ENCODE measurements around the gene SERINC4. TPM values are rescaled to one million over a fixed set of nuclear protein-coding genes. Genes with fewer than 3 reads are reported as not detected.
A peak's percentile ranks its signal among the peaks of the same experiment; 100 is the strongest.
"Not testable (repeated sequence)": the region's sequence is repeated elsewhere in the genome, so short reads cannot be mapped to it uniquely, and the experiment has no call there.

The SERINC4 gene
- total and polyA plus RNA-seq, 2 donors from 2014 or later, result 0.13 to 0.47 TPM

DNA sequence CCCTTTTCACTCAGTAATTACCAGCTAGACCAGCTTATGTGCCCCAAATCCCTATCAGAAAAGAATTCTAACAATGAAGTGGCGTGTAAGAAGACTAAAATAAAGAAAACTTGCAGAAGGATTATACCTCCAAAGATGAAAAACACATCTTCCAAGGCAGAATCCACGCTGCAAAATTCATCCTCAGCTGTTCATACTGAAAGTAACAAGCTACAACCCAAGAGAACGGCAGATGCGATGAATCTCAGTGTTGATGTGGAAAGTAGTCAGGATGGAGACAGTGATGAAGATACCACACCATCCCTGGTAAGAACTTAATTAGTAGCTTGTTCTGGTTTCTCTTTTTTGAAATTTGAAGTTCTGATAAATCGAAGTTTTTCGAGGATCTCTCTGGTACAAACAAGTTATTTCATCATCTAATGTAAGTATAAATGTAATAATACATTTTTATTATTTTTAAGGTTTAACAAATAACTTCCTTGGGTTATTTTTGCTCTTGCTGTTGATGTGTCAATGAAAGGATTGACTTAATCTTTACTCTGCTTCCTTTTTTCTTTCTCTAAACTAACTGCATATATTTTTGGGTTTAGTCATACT, 28.1 kb upstream of the SERINC4 start:
- DNase-seq (peak in 1 of 5 donors; percentile 3), FAIRE-seq (no peak)
- no peaks in the 10 kb centered on the region for H3K36me3 ChIP-seq (ENCODE audit: control insufficient read depth in 2 of 3, insufficient read depth in 3 of 3, low read length in 3 of 3)
- TF ChIP-seq, protein P1, sequence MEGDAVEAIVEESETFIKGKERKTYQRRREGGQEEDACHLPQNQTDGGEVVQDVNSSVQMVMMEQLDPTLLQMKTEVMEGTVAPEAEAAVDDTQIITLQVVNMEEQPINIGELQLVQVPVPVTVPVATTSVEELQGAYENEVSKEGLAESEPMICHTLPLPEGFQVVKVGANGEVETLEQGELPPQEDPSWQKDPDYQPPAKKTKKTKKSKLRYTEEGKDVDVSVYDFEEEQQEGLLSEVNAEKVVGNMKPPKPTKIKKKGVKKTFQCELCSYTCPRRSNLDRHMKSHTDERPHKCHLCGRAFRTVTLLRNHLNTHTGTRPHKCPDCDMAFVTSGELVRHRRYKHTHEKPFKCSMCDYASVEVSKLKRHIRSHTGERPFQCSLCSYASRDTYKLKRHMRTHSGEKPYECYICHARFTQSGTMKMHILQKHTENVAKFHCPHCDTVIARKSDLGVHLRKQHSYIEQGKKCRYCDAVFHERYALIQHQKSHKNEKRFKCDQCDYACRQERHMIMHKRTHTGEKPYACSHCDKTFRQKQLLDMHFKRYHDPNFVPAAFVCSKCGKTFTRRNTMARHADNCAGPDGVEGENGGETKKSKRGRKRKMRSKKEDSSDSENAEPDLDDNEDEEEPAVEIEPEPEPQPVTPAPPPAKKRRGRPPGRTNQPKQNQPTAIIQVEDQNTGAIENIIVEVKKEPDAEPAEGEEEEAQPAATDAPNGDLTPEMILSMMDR (IDR thresholded peaks at IDR 0.05; ENCODE audit: borderline replicate concordance, extremely low read depth, insufficient read depth), result no peak
- H3K9ac ChIP-seq (ENCODE audit: low read length in 3 of 3), result peak overlapping the region in 1 of 3 donors; percentile 34
- H3K27me3 ChIP-seq (ENCODE audit: control insufficient read depth, insufficient read depth, low read length), result no peaks in the 10 kb centered on the region
- peaks cover 0 to 7% (median 3%) of the 10 kb centered on the region in 3 donors for H3K4me1 ChIP-seq (ENCODE audit: control insufficient read depth in 2 of 3, insufficient read depth in 2 of 3, low read depth in 1 of 3, low read length in 3 of 3)
- no peak overlapping the region for H3K4me3 ChIP-seq (ENCODE audit: low read length in 3 of 3)
- H3K9me3 ChIP-seq (ENCODE audit: control insufficient read depth in 2 of 3, insufficient read depth in 1 of 3, low read length in 3 of 3), result no peaks in the 10 kb centered on the region
- no peak overlapping the region for H3K27ac ChIP-seq (ENCODE audit: low read depth in 2 of 2, low read length in 2 of 2)
- intact Hi-C loops (cut with DNase I), result no loop called here

DNA sequence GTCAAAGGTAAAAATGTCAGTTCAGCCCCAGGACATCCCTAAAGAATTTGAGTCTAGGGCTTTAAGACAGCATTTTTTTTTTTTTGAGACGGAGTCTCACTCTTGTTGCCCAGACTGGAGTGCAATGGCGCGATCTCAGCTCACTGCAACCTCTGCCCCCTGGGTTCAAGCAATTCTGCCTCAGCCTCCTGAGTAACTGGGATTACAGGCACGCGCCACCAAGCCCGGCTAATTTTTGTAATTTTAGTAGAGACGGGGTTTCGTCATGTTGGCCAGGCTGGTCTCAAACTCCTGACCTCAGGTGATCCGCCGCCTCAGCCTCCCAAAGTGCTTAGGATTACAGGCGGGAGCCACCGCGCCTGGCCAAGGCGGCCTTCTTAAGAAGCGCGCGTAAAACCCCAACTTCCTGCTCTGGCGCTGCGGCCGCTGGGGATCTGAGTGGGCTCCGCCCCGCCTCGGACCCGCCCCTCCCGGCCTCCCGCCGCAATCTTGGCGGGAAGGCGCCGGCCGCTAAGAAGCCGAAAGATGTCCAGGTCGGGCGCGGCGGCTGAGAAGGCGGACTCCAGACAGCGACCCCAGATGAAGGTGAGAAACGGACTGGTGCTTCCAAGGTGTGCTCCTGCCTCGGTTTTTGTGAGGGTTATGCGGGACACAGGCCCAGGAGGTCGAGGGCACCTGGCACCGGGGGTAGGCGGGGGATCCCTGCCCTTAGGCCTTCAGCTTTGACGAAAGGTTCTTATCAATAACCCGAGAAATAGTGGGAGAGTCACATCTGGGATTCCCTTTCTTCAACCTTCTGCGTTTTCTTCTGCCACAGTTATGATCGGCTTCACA, 26.7 kb upstream of the SERINC4 start, which contains the start of gene WDR76:
WDR76 (plus strand) TSS at position 495 of the 834 bp plus-strand sequence; CDS start at position 526, 31 bp downstream.
- Histone ChIP-seq H3K4me3 (ENCODE audit: low read length in 3 of 3) (peak within 1 kb of the TSS; percentile 69 to 74 (median 70)), H3K9ac (ENCODE audit: low read length in 3 of 3) (peak within 1 kb of the TSS; percentile 34 to 82 (median 35)), H3K27ac (ENCODE audit: low read depth in 2 of 2, low read length in 2 of 2) (peak within 1 kb of the TSS in 1 of 2 donors; percentile 62), H3K4me1 (ENCODE audit: control insufficient read depth in 2 of 3, insufficient read depth in 2 of 3, low read depth in 1 of 3, low read length in 3 of 3) (peaks cover 3 to 8% (median 3%) of the 10 kb centered on the region in 3 donors), H3K36me3 (ENCODE audit: control insufficient read depth in 2 of 3, insufficient read depth in 3 of 3, low read length in 3 of 3) (no peaks in the 10 kb centered on the region), H3K27me3 (ENCODE audit: control insufficient read depth, insufficient read depth, low read length) (no peaks in the 10 kb centered on the region), H3K9me3 (ENCODE audit: control insufficient read depth in 2 of 3, insufficient read depth in 1 of 3, low read length in 3 of 3) (no peaks in the 10 kb centered on the region)
- TF ChIP-seq, protein P1 (IDR thresholded peaks at IDR 0.05; ENCODE audit: borderline replicate concordance, extremely low read depth, insufficient read depth), result no peak
- intact Hi-C loops (cut with DNase I), result no loop called here
- FAIRE-seq, result no peak
- DNase-seq, result peak; percentile 79 to 94 (median 90)

DNA sequence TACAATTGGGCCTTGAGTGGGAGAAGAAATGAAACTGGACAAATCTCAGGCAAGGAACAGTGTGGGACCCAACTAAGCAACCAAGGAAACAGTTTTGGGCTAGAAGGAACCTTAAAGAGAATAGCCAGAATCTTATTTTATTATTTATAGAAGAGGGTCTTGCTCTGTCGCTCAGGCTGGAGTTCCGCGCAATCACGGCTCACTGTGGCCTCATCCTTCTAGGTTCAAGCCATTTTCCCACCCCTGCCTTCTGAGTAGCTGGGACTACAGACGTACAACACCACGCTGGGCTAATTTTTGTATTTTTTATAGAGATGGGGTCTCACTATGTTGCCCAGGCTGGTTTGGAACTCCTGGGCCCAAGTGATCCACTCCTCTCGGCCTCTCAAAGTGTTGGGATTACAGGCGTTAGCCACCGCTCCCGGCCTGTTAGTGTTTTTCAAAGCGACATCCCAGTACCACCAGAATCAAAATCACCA, 26.0 kb upstream of the SERINC4 start:
- Histone ChIP-seq H3K27ac (ENCODE audit: low read depth in 2 of 2, low read length in 2 of 2) (no peak overlapping the region), H3K4me1 (ENCODE audit: control insufficient read depth in 2 of 3, insufficient read depth in 2 of 3, low read depth in 1 of 3, low read length in 3 of 3) (peaks cover 3 to 8% (median 3%) of the 10 kb centered on the region in 3 donors), H3K4me3 (ENCODE audit: low read length in 3 of 3) (peak overlapping the region in 2 of 3 donors; percentile 70 to 74), H3K36me3 (ENCODE audit: control insufficient read depth in 2 of 3, insufficient read depth in 3 of 3, low read length in 3 of 3) (no peaks in the 10 kb centered on the region), H3K27me3 (ENCODE audit: control insufficient read depth, insufficient read depth, low read length) (no peaks in the 10 kb centered on the region), H3K9me3 (ENCODE audit: control insufficient read depth in 2 of 3, insufficient read depth in 1 of 3, low read length in 3 of 3) (no peaks in the 10 kb centered on the region), H3K9ac (ENCODE audit: low read length in 3 of 3) (no peak overlapping the region)
- intact Hi-C loops (cut with DNase I), result no loop called here
- TF ChIP-seq, protein P1 (IDR thresholded peaks at IDR 0.05; ENCODE audit: borderline replicate concordance, extremely low read depth, insufficient read depth), result no peak
- peak in 1 of 5 donors; percentile 35 for DNase-seq
- FAIRE-seq, result no peak

DNA sequence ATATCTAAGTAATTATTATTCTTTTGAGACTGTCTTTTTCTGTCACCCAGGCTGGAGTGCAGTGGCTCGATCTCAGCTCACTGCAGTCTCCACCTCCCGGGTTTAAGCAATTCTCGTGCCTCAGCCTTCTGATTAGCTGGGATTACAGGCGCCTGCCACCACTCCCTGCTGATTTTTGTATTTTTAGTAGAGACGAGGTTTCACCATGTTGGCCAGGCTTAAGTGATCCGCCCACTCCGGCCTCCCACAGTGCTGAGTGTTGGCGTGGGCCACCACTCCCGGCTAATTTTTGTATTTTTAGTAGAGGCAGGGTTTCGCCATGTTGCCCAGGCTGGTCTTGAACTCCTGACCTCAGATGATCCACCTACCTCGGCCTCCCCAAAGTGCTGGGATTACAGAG, 25.3 kb upstream of the SERINC4 start:
- H3K4me1 ChIP-seq (ENCODE audit: control insufficient read depth in 2 of 3, insufficient read depth in 2 of 3, low read depth in 1 of 3, low read length in 3 of 3); H3K9ac ChIP-seq (ENCODE audit: low read length in 3 of 3); H3K9me3 ChIP-seq (ENCODE audit: control insufficient read depth in 2 of 3, insufficient read depth in 1 of 3, low read length in 3 of 3); H3K36me3 ChIP-seq (ENCODE audit: control insufficient read depth in 2 of 3, insufficient read depth in 3 of 3, low read length in 3 of 3); FAIRE-seq; intact Hi-C loops (cut with DNase I); H3K4me3 ChIP-seq (ENCODE audit: low read length in 3 of 3); H3K27ac ChIP-seq (ENCODE audit: low read depth in 2 of 2, low read length in 2 of 2); H3K27me3 ChIP-seq (ENCODE audit: control insufficient read depth, insufficient read depth, low read length): not testable (repeated sequence)
- peak in 1 of 5 donors; percentile 24 for DNase-seq
